Ovary (tissue), 3 donors: ENCODE data around the gene WNT2.

Experiments
- CTCF ChIP-seq, 3 donors: fragments of 450-650 bp in 2 of 3; fragments of 200-600 bp in 1 of 3; IDR thresholded peaks; one replicate each; pipeline versions ENCODE4 v1.5.1 to v1.8.0; 2016 to 2022; ENCODE audit warnings: antibody characterized with exemption in 3 of 3, mild to moderate bottlenecking in 1 of 3
- EP300 ChIP-seq: sonication (generic); formaldehyde crosslinking; IDR thresholded peaks from one replicate; pipeline ENCODE4 v1.6.1; 2017; ENCODE audit warnings: antibody characterized with exemption
- POLR2A ChIP-seq: fragments of 450-650 bp; IDR thresholded peaks from one replicate; pipeline ENCODE4 v1.6.1; 2017; ENCODE audit warnings: antibody characterized with exemption, mild to moderate bottlenecking, moderate library complexity
- donor health status: DM: no; HTN: no; CAD: no.

GRCh38 chr7:117270371-117270770 is 52.5 kb downstream of the WNT2 start:
- no peak for TF ChIP-seq CTCF (IDR thresholded peaks at IDR 0.05)
- TF ChIP-seq EP300: no peak
- TF ChIP-seq POLR2A: no peak
